HEK293 (cell line): ENCODE measurements around the gene EIF2A.

ENCODE experiments used
- CTCF ChIA-PET: fragments of 350-600 bp; formaldehyde crosslinking; extraction: SDS; loops from one replicate; lab custom pipeline; 2021; ENCODE audit warnings: antibody characterized with exemption; lab: Yijun Ruan, JAX
- POLR2A ChIA-PET: fragments of 300-600 bp; formaldehyde crosslinking; extraction: SDS; loops from one replicate; lab custom pipeline; 2020; ENCODE audit warnings: antibody characterized with exemption, inconsistent platforms; lab: Yijun Ruan, JAX
- H3K27ac ChIP-seq: fragments of 200-500 bp; sonication (Bioruptor generic); 2 replicates; pipeline ENCODE4 v1.5.1; 2014; ENCODE audit warnings: low read depth, low read length, control low read depth, inconsistent platforms; ENCODE audit errors: extremely low read depth
- H3K36me3 ChIP-seq, 2 experiments: fragments of 200-500 bp in 1 of 2; sonication (Bioruptor generic) in 1 of 2; 1 replicate in 1 of 2; 2 replicates in 1 of 2; pipeline ENCODE4 v1.5.1; 2014 to 2017; ENCODE audit warnings: inconsistent platforms in 2 of 2, low read length in 2 of 2; ENCODE audit not compliant: control insufficient read depth in 2 of 2, insufficient read depth in 1 of 2
- H3K4me1 ChIP-seq: fragments of 200-500 bp; sonication (Bioruptor generic); 2 replicates; pipeline ENCODE4 v1.5.1; 2014; ENCODE audit warnings: mild to moderate bottlenecking, low read length, inconsistent platforms; ENCODE audit not compliant: control insufficient read depth, insufficient read depth
- H3K4me3 ChIP-seq: 2 replicates; pipeline ENCODE4 v1.5.1; 2011; ENCODE audit warnings: low read depth, mild to moderate bottlenecking, control low read depth, low read length, moderate library complexity
- H3K9me3 ChIP-seq: fragments of 200-500 bp; sonication (Bioruptor generic); 2 replicates; pipeline ENCODE4 v1.5.1; 2014; ENCODE audit warnings: low read depth, low read length, inconsistent platforms; ENCODE audit not compliant: control insufficient read depth, insufficient read depth
- HOXA7 ChIP-seq: sonication (generic); formaldehyde crosslinking; IDR thresholded peaks from 2 replicates; pipeline ENCODE4 v1.8.1; 2022; ENCODE audit warnings: missing genetic modification reagents, borderline replicate concordance
- PRDM10 ChIP-seq: fragments of 450-650 bp; formaldehyde crosslinking; IDR thresholded peaks from 2 replicates; pipeline ENCODE4 v1.5.1; 2016; ENCODE audit warnings: missing biosample characterization, missing genetic modification characterization
- ZBTB11 ChIP-seq: fragments of 450-650 bp; formaldehyde crosslinking; conservative IDR thresholded peaks from 2 replicates; pipeline ENCODE4 v1.5.1; 2016; ENCODE audit warnings: low read depth, missing biosample characterization, missing genetic modification characterization
- ZNF19 ChIP-seq: fragments of 450-650 bp; formaldehyde crosslinking; IDR thresholded peaks from 2 replicates; pipeline ENCODE4; 2016; ENCODE audit warnings: missing biosample characterization, missing genetic modification characterization, low read depth
- ZNF202 ChIP-seq: fragments of 450-650 bp; formaldehyde crosslinking; IDR thresholded peaks from 2 replicates; pipeline ENCODE4 v1.5.1; 2016; ENCODE audit warnings: missing biosample characterization, missing genetic modification characterization, borderline replicate concordance
- ZNF214 ChIP-seq: fragments of 450-650 bp; formaldehyde crosslinking; IDR thresholded peaks from 2 replicates; pipeline ENCODE4 v1.5.1; 2017; ENCODE audit warnings: missing biosample characterization, mild to moderate bottlenecking, missing genetic modification characterization, borderline replicate concordance
- ZNF416 ChIP-seq: fragments of 450-650 bp; formaldehyde crosslinking; IDR thresholded peaks from 2 replicates; pipeline ENCODE4 v1.5.1; 2016; ENCODE audit warnings: missing biosample characterization, missing genetic modification characterization
- ZNF426 ChIP-seq: fragments of 450-650 bp; formaldehyde crosslinking; IDR thresholded peaks from 2 replicates; pipeline ENCODE4 v1.5.1; 2017; ENCODE audit warnings: missing biosample characterization, missing genetic modification characterization, mild to moderate bottlenecking, inconsistent platforms, moderate library complexity
- ZNF488 ChIP-seq: fragments of 450-650 bp; formaldehyde crosslinking; IDR thresholded peaks from 2 replicates; pipeline ENCODE4 v1.5.1; 2016; ENCODE audit warnings: missing biosample characterization, missing genetic modification characterization
- ZNF529 ChIP-seq: fragments of 450-650 bp; formaldehyde crosslinking; IDR thresholded peaks from 2 replicates; pipeline ENCODE4 v1.5.1; 2017; ENCODE audit warnings: missing genetic modification characterization, missing biosample characterization; ENCODE audit not compliant: insufficient replicate concordance
- ZNF571 ChIP-seq: fragments of 450-650 bp; formaldehyde crosslinking; IDR thresholded peaks from 2 replicates; pipeline ENCODE4 v1.5.0; 2017; ENCODE audit warnings: missing biosample characterization, missing genetic modification characterization
- ZNF600 ChIP-seq: fragments of 450-650 bp; formaldehyde crosslinking; IDR thresholded peaks from 2 replicates; pipeline ENCODE4 v1.5.1; 2016; ENCODE audit warnings: missing biosample characterization, missing genetic modification characterization
- ZNF626 ChIP-seq: fragments of 450-650 bp; sonication (Bioruptor Pico); formaldehyde crosslinking; IDR thresholded peaks from 2 replicates; pipeline ENCODE4 v1.5.1; 2018; ENCODE audit warnings: missing biosample characterization, missing genetic modification characterization, inconsistent platforms
- ZNF704 ChIP-seq: fragments of 450-650 bp; formaldehyde crosslinking; IDR thresholded peaks from 2 replicates; pipeline ENCODE4 v1.5.1; 2016; ENCODE audit warnings: missing biosample characterization, missing genetic modification characterization
- ZNF707 ChIP-seq: fragments of 450-650 bp; formaldehyde crosslinking; IDR thresholded peaks from 2 replicates; pipeline ENCODE4 v1.5.1; 2016; ENCODE audit warnings: missing biosample characterization, missing genetic modification characterization
- ZNF747 ChIP-seq: fragments of 450-650 bp; formaldehyde crosslinking; IDR thresholded peaks from 2 replicates; pipeline ENCODE4 v1.5.1; 2016; ENCODE audit warnings: missing biosample characterization, missing genetic modification characterization
- ZXDB ChIP-seq: fragments of 450-650 bp; formaldehyde crosslinking; IDR thresholded peaks from 2 replicates; pipeline ENCODE4 v1.5.1; 2016; ENCODE audit warnings: missing biosample characterization, missing genetic modification characterization
- TF ChIP-seq, protein P1 (sequence below): fragments of 450-650 bp; formaldehyde crosslinking; IDR thresholded peaks from 2 replicates; pipeline ENCODE4 v1.5.1; 2016; ENCODE audit warnings: missing biosample characterization, missing genetic modification characterization
- TF ChIP-seq, protein P2 (sequence below): fragments of 450-650 bp; formaldehyde crosslinking; IDR thresholded peaks from 2 replicates; pipeline ENCODE4 v1.5.1; 2016; ENCODE audit warnings: missing biosample characterization, missing genetic modification characterization

The EIF2A gene

GRCh38 chr3:150556792-150557191 lies 10.2 kb downstream of the EIF2A start:
- CTCF ChIA-PET: no interaction called here
- H3K9me3 ChIP-seq: no peaks in the 10 kb centered on the region
- no peak overlapping the region for H3K27ac ChIP-seq
- peaks cover 7 to 38% of the 10 kb centered on the region in 2 experiments; a peak in 2 of 3 replicates for H3K36me3 ChIP-seq
- no peak overlapping the region for H3K4me3 ChIP-seq
- TF ChIP-seq ZNF600 (tag by site-specific recombination) (no peak), ZNF626 (tag by site-specific recombination) (no peak), ZNF202 (tag by site-specific recombination) (no peak), ZNF704 (tag by site-specific recombination) (no peak)
- POLR2A ChIA-PET: no interaction called here
- no peaks in the 10 kb centered on the region for H3K4me1 ChIP-seq

GRCh38 chr3:150557725-150558124 lies 11.1 kb downstream of the EIF2A start:
- Histone ChIP-seq H3K9me3 (no peaks in the 10 kb centered on the region), H3K4me3 (no peak overlapping the region), H3K4me1 (no peaks in the 10 kb centered on the region), H3K27ac (no peak overlapping the region), H3K36me3 (peaks cover 7 to 35% of the 10 kb centered on the region in 2 experiments; a peak in 2 of 3 replicates)
- POLR2A ChIA-PET: no interaction called here
- CTCF ChIA-PET: no interaction called here
- TF ChIP-seq ZNF571 (no peak), ZNF747 (no peak), ZNF416 (tag by site-specific recombination) (no peak), ZNF19 (tag by site-specific recombination) (no peak), ZNF707 (tag by site-specific recombination) (no peak), HOXA7 (CRISPR knock-in tag) (no peak), ZNF488 (no peak), ZXDB (tag by site-specific recombination) (no peak), PRDM10 (tag by site-specific recombination) (no peak), ZNF214 (tag by site-specific recombination) (no peak), ZNF529 (tag by site-specific recombination) (no peak), ZNF426 (tag by site-specific recombination) (no peak), ZBTB11 (tag by site-specific recombination) (no peak)
- TF ChIP-seq, protein P1, sequence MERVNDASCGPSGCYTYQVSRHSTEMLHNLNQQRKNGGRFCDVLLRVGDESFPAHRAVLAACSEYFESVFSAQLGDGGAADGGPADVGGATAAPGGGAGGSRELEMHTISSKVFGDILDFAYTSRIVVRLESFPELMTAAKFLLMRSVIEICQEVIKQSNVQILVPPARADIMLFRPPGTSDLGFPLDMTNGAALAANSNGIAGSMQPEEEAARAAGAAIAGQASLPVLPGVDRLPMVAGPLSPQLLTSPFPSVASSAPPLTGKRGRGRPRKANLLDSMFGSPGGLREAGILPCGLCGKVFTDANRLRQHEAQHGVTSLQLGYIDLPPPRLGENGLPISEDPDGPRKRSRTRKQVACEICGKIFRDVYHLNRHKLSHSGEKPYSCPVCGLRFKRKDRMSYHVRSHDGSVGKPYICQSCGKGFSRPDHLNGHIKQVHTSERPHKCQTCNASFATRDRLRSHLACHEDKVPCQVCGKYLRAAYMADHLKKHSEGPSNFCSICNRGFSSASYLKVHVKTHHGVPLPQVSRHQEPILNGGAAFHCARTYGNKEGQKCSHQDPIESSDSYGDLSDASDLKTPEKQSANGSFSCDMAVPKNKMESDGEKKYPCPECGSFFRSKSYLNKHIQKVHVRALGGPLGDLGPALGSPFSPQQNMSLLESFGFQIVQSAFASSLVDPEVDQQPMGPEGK (tag by site-specific recombination): no peak
- TF ChIP-seq, protein P2, sequence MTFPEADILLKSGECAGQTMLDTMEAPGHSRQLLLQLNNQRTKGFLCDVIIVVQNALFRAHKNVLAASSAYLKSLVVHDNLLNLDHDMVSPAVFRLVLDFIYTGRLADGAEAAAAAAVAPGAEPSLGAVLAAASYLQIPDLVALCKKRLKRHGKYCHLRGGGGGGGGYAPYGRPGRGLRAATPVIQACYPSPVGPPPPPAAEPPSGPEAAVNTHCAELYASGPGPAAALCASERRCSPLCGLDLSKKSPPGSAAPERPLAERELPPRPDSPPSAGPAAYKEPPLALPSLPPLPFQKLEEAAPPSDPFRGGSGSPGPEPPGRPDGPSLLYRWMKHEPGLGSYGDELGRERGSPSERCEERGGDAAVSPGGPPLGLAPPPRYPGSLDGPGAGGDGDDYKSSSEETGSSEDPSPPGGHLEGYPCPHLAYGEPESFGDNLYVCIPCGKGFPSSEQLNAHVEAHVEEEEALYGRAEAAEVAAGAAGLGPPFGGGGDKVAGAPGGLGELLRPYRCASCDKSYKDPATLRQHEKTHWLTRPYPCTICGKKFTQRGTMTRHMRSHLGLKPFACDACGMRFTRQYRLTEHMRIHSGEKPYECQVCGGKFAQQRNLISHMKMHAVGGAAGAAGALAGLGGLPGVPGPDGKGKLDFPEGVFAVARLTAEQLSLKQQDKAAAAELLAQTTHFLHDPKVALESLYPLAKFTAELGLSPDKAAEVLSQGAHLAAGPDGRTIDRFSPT: no peak
